Psoas muscle (tissue), 8 donors: Measurements from ENCODE around the gene HLA-DPB1. TPM values are rescaled to one million over a fixed set of nuclear protein-coding genes. Genes with fewer than 3 reads are reported as not detected.
A peak's percentile ranks its signal among the peaks of the same experiment; 100 is the strongest.

ENCODE experiments used
- ATAC-seq, 4 donors: fragments of 200-7000 bp; cut with Tn5 transposase; one replicate each; pipeline ENCODE4 v1.9.1; 2020; ENCODE audit warnings: moderate library complexity in 3 of 4, mild to moderate bottlenecking in 2 of 4
- DNase-seq, 2 donors: peaks; one replicate each; pipeline ENCODE4 v3.0.0-alpha.2; 2020
- H3K27ac ChIP-seq: fragments of 200-600 bp; one replicate; pipeline ENCODE4 v1.8.0; 2022
- H3K27me3 ChIP-seq, 3 donors: fragments of 200-600 bp in 1 of 3; one replicate each; pipeline versions ENCODE4 v1.6.1 to v1.8.0; 2013 to 2022; ENCODE audit warnings: low read length in 2 of 3, mild to moderate bottlenecking in 2 of 3, moderate library complexity in 1 of 3; ENCODE audit not compliant: insufficient read depth in 3 of 3
- H3K36me3 ChIP-seq, 2 donors: fragments of 200-600 bp in 1 of 2; one replicate each; pipeline versions ENCODE4 v1.6.1 to v1.8.0; 2013 to 2022; ENCODE audit warnings: low read depth in 1 of 2, mild to moderate bottlenecking in 1 of 2, moderate library complexity in 1 of 2; ENCODE audit not compliant: insufficient read depth in 1 of 2
- H3K4me1 ChIP-seq: fragments of 200-600 bp; one replicate; pipeline ENCODE4 v1.8.0; 2022
- H3K4me3 ChIP-seq: fragments of 200-600 bp; one replicate; pipeline ENCODE4 v1.8.0; 2022; ENCODE audit warnings: mild to moderate bottlenecking
- H3K9me3 ChIP-seq: fragments of 200-600 bp; one replicate; pipeline ENCODE4 v1.8.0; 2022
- WGBS, 3 donors: extraction: QIAGEN DNeasy Blood & Tissue Kit; methylation state at CpG; one replicate each; pipeline versions ENCODE4 v1.1.6 to v1.1.7; 2013; 5-methylcytosine and 5-hydroxymethylcytosine counted together
- intact Hi-C, 2 donors: fragments of 100-400 bp; cut with DNase I; formaldehyde crosslinking; loops; one replicate each; pipeline versions ENCODE4 v1.11.0 to v1.14.2; 2022
- polyA plus RNA-seq, 3 donors: library from polyadenylated mRNA; stranded (reverse); fragments of 200-250 nt; gene quantifications; one replicate each; pipeline ENCODE4 v1.2.3, GENCODE V29; 2013
- total RNA-seq, 4 donors: library from RNA; stranded (reverse); fragmentation: NEBNext Ultra II Directional in 2 of 4; extraction: Animal tissue kit (Norgen Biotek cat#: 25700) in 2 of 4; gene quantifications; one replicate each; pipeline versions ENCODE4 v1.2.1 to v1.2.4, GENCODE V29; 2021 to 2023
- TF ChIP-seq, protein P1 (sequence below): fragments of 200-600 bp; IDR thresholded peaks from one replicate; pipeline ENCODE4 v1.8.0; 2022; ENCODE audit warnings: antibody characterized with exemption
- donor health status: healthy with polysubstance abuse.
- donor health status: DM: no; HTN: no; CAD: no; lungs with moderate emphysema.
- donor health status: Bipolar disorder and iron deficiency.
- donor health status: healthy.
- donor health status: DM: yes; HTN: yes; CAD: no.
- donor health status: DM: no; HTN: no; CAD: no.
- donor health status: DM: no; HTN: no; CAD: no.
- donor health status: DM: yes; HTN: yes; CAD: no.

The HLA-DPB1 gene
- total and polyA plus RNA-seq, 7 donors: 11.0 to 33.2 (median 17.0) TPM

DNA sequence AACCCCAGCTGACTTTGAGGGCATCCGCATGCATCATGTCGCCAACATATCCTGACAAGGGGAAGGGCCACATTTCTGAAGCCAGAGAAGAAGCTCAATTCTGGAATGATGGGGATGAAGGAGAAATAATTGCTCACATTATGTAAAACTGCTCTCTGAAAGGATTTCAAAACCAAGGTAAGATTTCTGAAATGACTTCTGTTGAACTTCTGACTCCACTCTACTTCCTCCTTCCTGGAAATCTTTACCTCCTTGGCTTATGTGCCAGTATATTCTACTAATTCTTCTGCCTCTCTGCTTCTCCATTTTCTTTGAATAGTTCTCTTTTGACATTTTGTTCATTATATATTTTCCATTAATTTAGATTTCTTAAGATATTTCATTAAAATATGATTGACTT, 31.9 kb downstream of the HLA-DPB1 start:
- Histone ChIP-seq H3K27me3 (peaks cover 0 to 57% (median 2%) of the 10 kb centered on the region in 3 donors), H3K36me3 (no peaks in the 10 kb centered on the region), H3K9me3 (no peaks in the 10 kb centered on the region), H3K27ac (no peak overlapping the region), H3K4me3 (no peak overlapping the region), H3K4me1 (no peaks in the 10 kb centered on the region)
- intact Hi-C loops: no loop called here
- TF ChIP-seq, protein P1, sequence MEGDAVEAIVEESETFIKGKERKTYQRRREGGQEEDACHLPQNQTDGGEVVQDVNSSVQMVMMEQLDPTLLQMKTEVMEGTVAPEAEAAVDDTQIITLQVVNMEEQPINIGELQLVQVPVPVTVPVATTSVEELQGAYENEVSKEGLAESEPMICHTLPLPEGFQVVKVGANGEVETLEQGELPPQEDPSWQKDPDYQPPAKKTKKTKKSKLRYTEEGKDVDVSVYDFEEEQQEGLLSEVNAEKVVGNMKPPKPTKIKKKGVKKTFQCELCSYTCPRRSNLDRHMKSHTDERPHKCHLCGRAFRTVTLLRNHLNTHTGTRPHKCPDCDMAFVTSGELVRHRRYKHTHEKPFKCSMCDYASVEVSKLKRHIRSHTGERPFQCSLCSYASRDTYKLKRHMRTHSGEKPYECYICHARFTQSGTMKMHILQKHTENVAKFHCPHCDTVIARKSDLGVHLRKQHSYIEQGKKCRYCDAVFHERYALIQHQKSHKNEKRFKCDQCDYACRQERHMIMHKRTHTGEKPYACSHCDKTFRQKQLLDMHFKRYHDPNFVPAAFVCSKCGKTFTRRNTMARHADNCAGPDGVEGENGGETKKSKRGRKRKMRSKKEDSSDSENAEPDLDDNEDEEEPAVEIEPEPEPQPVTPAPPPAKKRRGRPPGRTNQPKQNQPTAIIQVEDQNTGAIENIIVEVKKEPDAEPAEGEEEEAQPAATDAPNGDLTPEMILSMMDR: no peak
- ATAC-seq: no peak
- no peak for DNase-seq
- WGBS, 3 donors: 61 to 88% (median 68%) methylated on average over 2 of the region's 2 CpGs

DNA sequence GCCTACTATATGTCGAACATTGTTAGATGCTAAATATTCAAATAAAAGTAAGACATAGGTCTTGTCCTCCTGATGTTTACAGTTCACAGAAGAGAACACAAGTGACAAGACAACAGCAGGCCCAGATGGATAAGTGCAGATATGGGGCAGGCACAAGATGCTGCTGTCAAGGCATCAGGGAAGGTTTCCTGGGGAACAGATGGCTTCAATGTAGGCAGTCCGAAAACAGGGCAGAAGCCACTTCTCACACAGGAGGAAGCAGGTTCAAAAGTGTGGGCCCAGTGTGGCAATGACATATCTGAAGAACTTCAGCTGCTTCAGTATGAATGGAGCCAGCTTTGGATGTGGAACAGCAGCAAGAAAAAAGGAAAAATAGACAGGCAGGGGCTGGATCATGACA, 32.5 kb downstream of the HLA-DPB1 start:
- intact Hi-C loops: no loop called here
- no peak for ATAC-seq
- no peaks in the 10 kb centered on the region for H3K4me1 ChIP-seq

DNA sequence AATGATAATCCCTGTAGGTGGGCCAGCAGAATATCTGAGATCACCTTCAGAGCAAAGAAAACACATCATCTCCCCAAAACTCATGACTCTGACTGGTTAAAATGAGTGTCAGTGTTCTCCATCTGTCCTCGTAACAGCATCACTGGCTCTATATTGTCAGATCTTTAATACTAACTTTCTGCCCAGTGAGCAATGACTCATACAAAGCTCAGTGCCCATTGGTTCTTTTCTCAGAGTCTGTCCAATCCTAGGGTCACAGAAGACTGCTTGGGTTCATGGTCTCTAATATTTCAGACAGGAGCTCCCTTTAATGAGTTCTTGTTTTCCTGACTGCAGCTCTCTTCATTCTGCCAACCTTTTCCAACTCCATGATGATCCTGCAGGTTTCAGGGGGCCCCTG, 36.4 kb downstream of the HLA-DPB1 start:
- 10 to 23% (median 12%) methylated on average over 1 of the region's 1 CpG for WGBS, 3 donors
- intact Hi-C loops: no loop called here
- H3K4me1 ChIP-seq: no peaks in the 10 kb centered on the region
- TF ChIP-seq, protein P1: no peak
- no peaks in the 10 kb centered on the region for H3K36me3 ChIP-seq
- peaks cover 0 to 76% (median 5%) of the 10 kb centered on the region in 3 donors for H3K27me3 ChIP-seq
- no peak overlapping the region for H3K27ac ChIP-seq
- DNase-seq (no peak), ATAC-seq (peak; percentile 76 to 91 (median 90))
- no peaks in the 10 kb centered on the region for H3K9me3 ChIP-seq
- H3K4me3 ChIP-seq: no peak overlapping the region

More for the DNA sequence above, 32.5 kb downstream of the HLA-DPB1 start:
- Histone ChIP-seq H3K4me3 (no peak overlapping the region), H3K36me3 (no peaks in the 10 kb centered on the region), H3K27me3 (peaks cover 0 to 64% (median 2%) of the 10 kb centered on the region in 3 donors), H3K9me3 (no peaks in the 10 kb centered on the region), H3K27ac (no peak overlapping the region)
- DNase-seq: no peak
- WGBS, 3 donors: 63 to 77% (median 73%) methylated on average over 2 of the region's 2 CpGs
- TF ChIP-seq, protein P1: no peak

DNA sequence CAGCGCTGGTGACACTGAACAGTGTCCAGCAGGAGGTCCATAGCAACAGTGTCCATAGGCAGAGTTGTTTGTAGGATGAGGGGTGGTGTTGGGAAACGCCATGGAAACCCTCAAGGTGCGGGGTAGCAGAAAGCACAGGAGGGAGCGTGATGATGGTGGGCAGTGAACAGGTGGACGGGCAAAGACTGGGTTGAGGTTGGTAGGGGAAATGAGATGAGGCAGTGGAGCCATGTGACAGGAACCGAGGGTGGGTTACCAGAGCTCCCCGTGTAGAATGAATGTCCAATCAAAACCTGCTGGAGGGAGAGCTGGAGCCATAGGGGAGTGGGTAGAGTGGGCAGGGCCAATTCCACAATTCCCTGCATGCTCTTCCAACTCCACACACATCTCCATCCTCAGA, 38.0 kb downstream of the HLA-DPB1 start:
- H3K27ac ChIP-seq: no peak overlapping the region
- H3K36me3 ChIP-seq: no peaks in the 10 kb centered on the region
- peaks cover 0 to 86% (median 8%) of the 10 kb centered on the region in 3 donors for H3K27me3 ChIP-seq
- TF ChIP-seq, protein P1: no peak
- 57 to 59% (median 58%) methylated on average over 7 of the region's 7 CpGs for WGBS, 3 donors
- no peaks in the 10 kb centered on the region for H3K4me1 ChIP-seq
- no peak for ATAC-seq
- intact Hi-C loops: no loop called here
- no peak overlapping the region for H3K4me3 ChIP-seq
- no peaks in the 10 kb centered on the region for H3K9me3 ChIP-seq
- DNase-seq: no peak

DNA sequence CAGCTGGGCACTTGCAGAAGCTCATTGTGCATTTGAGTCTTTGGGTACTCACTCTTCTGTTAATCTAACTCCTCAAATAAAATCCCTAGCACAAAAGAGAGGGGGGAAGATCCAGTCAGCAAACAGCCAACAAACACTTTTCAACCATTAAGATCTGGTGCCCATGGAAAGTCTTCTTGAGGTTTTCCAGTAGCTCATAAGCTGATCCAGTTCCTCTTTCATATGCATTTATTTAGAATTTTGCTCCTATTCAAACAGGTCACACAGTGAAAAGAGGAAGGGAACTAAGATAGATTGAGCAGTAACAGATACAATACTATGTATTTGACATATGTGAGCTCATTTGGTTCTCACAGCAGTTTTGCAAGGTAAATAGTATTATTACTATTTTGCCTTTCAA, 38.6 kb downstream of the HLA-DPB1 start:
- ATAC-seq: no peak
- intact Hi-C loops: no loop called here
- peaks cover 0 to 84% (median 8%) of the 10 kb centered on the region in 3 donors for H3K27me3 ChIP-seq

More for the DNA sequence above, 38.6 kb downstream of the HLA-DPB1 start:
- no peaks in the 10 kb centered on the region for H3K4me1 ChIP-seq
- H3K36me3 ChIP-seq: no peaks in the 10 kb centered on the region
- DNase-seq: no peak
- TF ChIP-seq, protein P1: no peak
- H3K27ac ChIP-seq: no peak overlapping the region
- H3K9me3 ChIP-seq: no peaks in the 10 kb centered on the region
- no peak overlapping the region for H3K4me3 ChIP-seq
